ENCODE measurements around the gene SMYD3. TPM values are rescaled to one million over a fixed set of nuclear protein-coding genes. Genes with fewer than 3 reads are reported as not detected.

Gene SMYD3
- total RNA-seq, 3 donors from 2014 or later = 16.8 to 28.8 (median 19.5) TPM

GRCh38 chr1:246001142-246001836, 505.8 kb downstream of the SMYD3 start:
- intact Hi-C loops (cut with DNase I; ENCODE audit: low total_unique reads) = loop anchor here (2.0 kb wide), 1 partner anchor 850 kb away; no protein-coding TSS in a partner anchor
- no peak for DNase-seq (ENCODE audit: low spot score in 2 of 2)
- no peak overlapping the region for H3K4me3 ChIP-seq
- H3K27ac ChIP-seq = no peak overlapping the region
- H3K9me3 ChIP-seq = no peaks in the 10 kb centered on the region
- TF ChIP-seq POLR2A (IDR thresholded peaks at IDR 0.05) (no peak), POLR2AphosphoS5 (IDR thresholded peaks at IDR 0.05) (no peak), CTCF (IDR thresholded peaks at IDR 0.05) (no peak)
- no peaks in the 10 kb centered on the region for H3K4me1 ChIP-seq
- H3K27me3 ChIP-seq = no peaks in the 10 kb centered on the region
- no peaks in the 10 kb centered on the region for H3K36me3 ChIP-seq

- no peaks in the 10 kb centered on the region for H3K4me1 ChIP-seq
- no peaks in the 10 kb centered on the region for H3K36me3 ChIP-seq
- no peaks in the 10 kb centered on the region for H3K9me3 ChIP-seq
- TF ChIP-seq POLR2A (IDR thresholded peaks at IDR 0.05) (no peak), POLR2AphosphoS5 (IDR thresholded peaks at IDR 0.05) (no peak), CTCF (IDR thresholded peaks at IDR 0.05) (no peak)
- H3K27me3 ChIP-seq = no peaks in the 10 kb centered on the region
- DNase-seq (ENCODE audit: low spot score in 2 of 2) = no peak
- no peak overlapping the region for H3K27ac ChIP-seq
- intact Hi-C loops (cut with DNase I; ENCODE audit: low total_unique reads) = loop anchor here (2.0 kb wide), 1 partner anchor 850 kb away; no protein-coding TSS in a partner anchor
- no peak overlapping the region for H3K4me3 ChIP-seq
These were observed 506.5 kb downstream of the SMYD3 start for GRCh38 chr1:246000638-246001015.

GRCh38 chr1:245999697-246000637, 507.1 kb downstream of the SMYD3 start:
- H3K9me3 ChIP-seq = no peaks in the 10 kb centered on the region
- H3K4me1 ChIP-seq = no peaks in the 10 kb centered on the region
- no peak for DNase-seq (ENCODE audit: low spot score in 2 of 2)
- H3K36me3 ChIP-seq = no peaks in the 10 kb centered on the region
- no peak overlapping the region for H3K4me3 ChIP-seq
- TF ChIP-seq CTCF (IDR thresholded peaks at IDR 0.05) (no peak), POLR2AphosphoS5 (IDR thresholded peaks at IDR 0.05) (no peak), POLR2A (IDR thresholded peaks at IDR 0.05) (no peak)
- no peaks in the 10 kb centered on the region for H3K27me3 ChIP-seq
- no peak overlapping the region for H3K27ac ChIP-seq
- intact Hi-C loops (cut with DNase I; ENCODE audit: low total_unique reads) = loop anchor here (2.0 kb wide), 1 partner anchor 849 kb away; no protein-coding TSS in a partner anchor

- peak; percentile 66 to 70 for DNase-seq (ENCODE audit: low spot score in 2 of 2)
- Histone ChIP-seq H3K4me3 (no peak overlapping the region), H3K27ac (no peak overlapping the region), H3K9me3 (no peaks in the 10 kb centered on the region), H3K36me3 (no peaks in the 10 kb centered on the region), H3K4me1 (no peaks in the 10 kb centered on the region), H3K27me3 (no peaks in the 10 kb centered on the region)
- intact Hi-C loops (cut with DNase I; ENCODE audit: low total_unique reads) = no loop called here
- TF ChIP-seq POLR2AphosphoS5 (IDR thresholded peaks at IDR 0.05) (no peak), CTCF (IDR thresholded peaks at IDR 0.05) (no peak), POLR2A (IDR thresholded peaks at IDR 0.05) (no peak)
These were observed 509.4 kb downstream of the SMYD3 start for GRCh38 chr1:245997471-245998258.
